ENCODE results near the gene FAP.

GRCh38 chr2:162245061-162245460 lies 1.8 kb upstream of the FAP start:
- TF ChIP-seq CTCF (conservative IDR thresholded peaks at IDR 0.05; ENCODE audit: low read depth, low read length) (no peak), EZH2 (IDR thresholded peaks at IDR 0.05; ENCODE audit: low read length, unreplicated experiment) (no peak), EZH2phosphoT487 (IDR thresholded peaks at IDR 0.05; ENCODE audit: borderline replicate concordance, low read length) (no peak)
